H1 (cell line): Measurements from ENCODE around the gene ZNF283. TPM values are rescaled to one million over a fixed set of nuclear protein-coding genes. Genes with fewer than 3 reads are reported as not detected.

ENCODE experiments used
- CTCF ChIA-PET: fragments of 300-600 bp; sonication (Branson Sonifier 250); formaldehyde crosslinking; loops from one replicate; lab custom pipeline; 2021; ENCODE audit not compliant: partially characterized antibody; lab: Charles Lee
- POLR2A ChIA-PET: fragments of 300-600 bp; sonication (Branson Sonifier 250); formaldehyde crosslinking; loops from one replicate; lab custom pipeline; 2021; ENCODE audit warnings: inconsistent platforms; ENCODE audit not compliant: partially characterized antibody; lab: Charles Lee
- DNase-seq, 2 experiments: peaks; one replicate each; pipeline versions ENCODE4 v3.0.0 to v3.0.0-alpha.2; 2010 to 2022; ENCODE audit warnings: low spot score in 2 of 2, low read depth in 1 of 2, mixed read lengths in 1 of 2
- FAIRE-seq: peaks from 2 replicates; lab custom pipeline; 2011; peaks lifted over from hg19 to GRCh38; lab: Jason Lieb, UNC
- H2AFZ ChIP-seq: 2 replicates; pipeline ENCODE4 v1.8.1; 2012; ENCODE audit warnings: low read length, inconsistent platforms
- H2AK5ac ChIP-seq: 2 replicates; pipeline ENCODE4 v1.6.1; 2013; ENCODE audit warnings: low read depth, low read length
- H2BK120ac ChIP-seq: replicated peaks from 2 replicates; pipeline ENCODE3; 2013; ENCODE audit warnings: low read depth, low read length, inconsistent platforms
- H2BK12ac ChIP-seq: 2 replicates; pipeline ENCODE4 v1.6.1; 2013; ENCODE audit warnings: low read depth, low read length
- H2BK15ac ChIP-seq: 2 replicates; pipeline ENCODE4 v1.6.1; 2013; ENCODE audit warnings: low read length
- H2BK20ac ChIP-seq: 2 replicates; pipeline ENCODE4 v1.6.1; 2013; ENCODE audit warnings: low read length
- H2BK5ac ChIP-seq: 2 replicates; pipeline ENCODE4 v1.6.1; 2013; ENCODE audit warnings: low read depth, low read length
- H3K14ac ChIP-seq: 2 replicates; pipeline ENCODE4 v1.6.1; 2013; ENCODE audit warnings: inconsistent platforms; ENCODE audit not compliant: insufficient read length
- H3K18ac ChIP-seq: 2 replicates; pipeline ENCODE4 v1.6.1; 2013; ENCODE audit warnings: low read length; ENCODE audit errors: extremely low read depth
- H3K23ac ChIP-seq: 2 replicates; pipeline ENCODE4 v1.6.1; 2013; ENCODE audit warnings: inconsistent platforms; ENCODE audit not compliant: insufficient read length
- H3K23me2 ChIP-seq: 2 replicates; pipeline ENCODE4 v1.6.1; 2013; ENCODE audit warnings: low read depth, low read length
- H3K27ac ChIP-seq: 2 replicates; pipeline ENCODE4 v1.6.1; 2011; ENCODE audit warnings: low read depth, low read length, inconsistent platforms
- H3K27me3 ChIP-seq, 4 experiments: replicated peaks in 1 of 4; 1 replicate in 1 of 4; 2 replicates in 3 of 4; pipeline versions ENCODE4 v1.6.1 to v1.8.1; 2011 to 2013; ENCODE audit warnings: low read length in 3 of 4, mild to moderate bottlenecking in 3 of 4, inconsistent platforms in 2 of 4, mixed read lengths in 2 of 4, moderate library complexity in 1 of 4; ENCODE audit not compliant: control insufficient read depth in 3 of 4, insufficient read depth in 3 of 4; ENCODE audit errors: extremely low read depth in 1 of 4
- H3K36me3 ChIP-seq, 4 experiments: 2 replicates each; pipeline versions ENCODE4 v1.6.1 to v1.8.1; 2011 to 2013; ENCODE audit warnings: mild to moderate bottlenecking in 4 of 4, low read length in 3 of 4, moderate library complexity in 2 of 4, control low read depth in 1 of 4, inconsistent platforms in 1 of 4; ENCODE audit not compliant: insufficient read depth in 4 of 4, control insufficient read depth in 2 of 4
- H3K4ac ChIP-seq: replicated peaks from 2 replicates; pipeline ENCODE3; 2013; ENCODE audit warnings: low read length, low read depth, mixed read lengths, inconsistent platforms; ENCODE audit not compliant: insufficient read length
- H3K4me1 ChIP-seq, 4 experiments: replicated peaks in 1 of 4; 1 replicate in 1 of 4; 2 replicates in 3 of 4; pipeline versions ENCODE4 v1.6.1 to v1.8.1; 2011 to 2013; ENCODE audit warnings: low read length in 3 of 4, inconsistent platforms in 2 of 4, mixed read lengths in 1 of 4; ENCODE audit not compliant: insufficient read depth in 4 of 4, control insufficient read depth in 3 of 4
- H3K4me2 ChIP-seq, 2 experiments: 2 replicates each; pipeline versions ENCODE4 v1.6.1 to v1.8.1; 2011 to 2013; ENCODE audit warnings: low read depth in 2 of 2, low read length in 2 of 2, control low read depth in 1 of 2, inconsistent platforms in 1 of 2, mild to moderate bottlenecking in 1 of 2; ENCODE audit not compliant: insufficient read depth in 1 of 2
- H3K4me3 ChIP-seq, 4 experiments: fragments of 200-600, 300-600 bp in 1 of 4; sonication (generic), shearing (Covaris generic), sonication (Bioruptor Twin) in 1 of 4; 2 replicates each; pipeline versions ENCODE4 v1.5.1 to v1.8.1; 2011 to 2016; ENCODE audit warnings: low read length in 4 of 4, low read depth in 3 of 4, control low read depth in 2 of 4, inconsistent platforms in 2 of 4, mild to moderate bottlenecking in 2 of 4, mixed read lengths in 1 of 4, moderate library complexity in 1 of 4; ENCODE audit not compliant: insufficient read depth in 2 of 4; ENCODE audit errors: extremely low read depth in 1 of 4
- H3K56ac ChIP-seq: replicated peaks from 2 replicates; pipeline ENCODE3; 2013; ENCODE audit warnings: low read depth, mild to moderate bottlenecking, mixed read lengths, low read length, inconsistent platforms; ENCODE audit not compliant: insufficient read length
- H3K79me1 ChIP-seq: 2 replicates; pipeline ENCODE4 v1.6.1; 2013; ENCODE audit warnings: low read depth, low read length, control low read depth
- H3K79me2 ChIP-seq, 2 experiments: 2 replicates each; pipeline versions ENCODE4 v1.6.1 to v1.8.1; 2012 to 2013; ENCODE audit warnings: low read length in 2 of 2, mild to moderate bottlenecking in 2 of 2, inconsistent platforms in 1 of 2; ENCODE audit not compliant: insufficient read depth in 2 of 2, control insufficient read depth in 1 of 2
- H3K9ac ChIP-seq, 4 experiments: replicated peaks in 1 of 4; 1 replicate in 1 of 4; 2 replicates in 3 of 4; pipeline versions ENCODE4 v1.6.1 to v1.8.1; 2011 to 2013; ENCODE audit warnings: low read depth in 3 of 4, low read length in 3 of 4, control low read depth in 2 of 4, mild to moderate bottlenecking in 2 of 4, moderate library complexity in 2 of 4, inconsistent platforms in 1 of 4; ENCODE audit errors: extremely low read depth in 1 of 4
- H3K9me3 ChIP-seq, 2 experiments: 2 replicates each; pipeline versions ENCODE4 v1.6.1 to v1.8.1; 2012 to 2013; ENCODE audit warnings: mild to moderate bottlenecking in 2 of 2, moderate library complexity in 2 of 2, control low read depth in 1 of 2, inconsistent platforms in 1 of 2, low read depth in 1 of 2, low read length in 1 of 2, mixed read lengths in 1 of 2; ENCODE audit not compliant: insufficient read depth in 2 of 2
- H4K20me1 ChIP-seq, 2 experiments: replicated peaks in 1 of 2; 2 replicates each; pipeline versions ENCODE3 to v1.8.1; 2011 to 2013; ENCODE audit warnings: inconsistent platforms in 2 of 2, low read length in 2 of 2, mild to moderate bottlenecking in 1 of 2; ENCODE audit not compliant: insufficient read depth in 2 of 2, control insufficient read depth in 1 of 2
- H4K5ac ChIP-seq: 2 replicates; pipeline ENCODE4 v1.6.1; 2013; ENCODE audit warnings: low read length, low read depth, mixed read lengths, inconsistent platforms; ENCODE audit not compliant: insufficient read length
- H4K8ac ChIP-seq: 2 replicates; pipeline ENCODE4 v1.8.0; 2013; ENCODE audit warnings: mild to moderate bottlenecking, moderate library complexity, low read length, inconsistent platforms; ENCODE audit not compliant: insufficient read depth; ENCODE audit errors: extremely low read depth
- H4K91ac ChIP-seq: replicated peaks from 2 replicates; pipeline ENCODE3; 2013; ENCODE audit warnings: low read length, mixed read lengths, inconsistent platforms; ENCODE audit not compliant: insufficient read length
- CTCF ChIP-seq, 3 experiments: IDR thresholded peaks; 1 replicate in 2 of 3; 2 replicates in 1 of 3; pipeline versions ENCODE4 v1.5.1 to v1.6.1; 2011; ENCODE audit warnings: low read length in 3 of 3, mild to moderate bottlenecking in 3 of 3, inconsistent platforms in 2 of 3, low read depth in 1 of 3, moderate library complexity in 1 of 3; ENCODE audit not compliant: insufficient read depth in 1 of 3; ENCODE audit errors: control extremely low read depth in 1 of 3
- FOSL1 ChIP-seq: IDR thresholded peaks from 2 replicates; pipeline ENCODE4 v1.6.1; 2011; ENCODE audit warnings: mild to moderate bottlenecking, low read depth, low read length, moderate library complexity; ENCODE audit not compliant: insufficient read depth
- KDM1A ChIP-seq: fragments of 200-600, 300-600 bp; sonication (generic); IDR thresholded peaks from 2 replicates; pipeline ENCODE4 v1.7.1; 2016; ENCODE audit warnings: mild to moderate bottlenecking, low read length, borderline replicate concordance
- KDM4A ChIP-seq: IDR thresholded peaks from one replicate; pipeline ENCODE4 v1.7.1; 2012; ENCODE audit warnings: low read depth, mild to moderate bottlenecking, moderate library complexity, low read length, inconsistent platforms; ENCODE audit not compliant: severe bottlenecking
- NRF1 ChIP-seq: IDR thresholded peaks from 2 replicates; pipeline ENCODE4 v1.6.1; 2011; ENCODE audit warnings: mild to moderate bottlenecking, low read depth, low read length, improper control_type of control experiment
- PHF8 ChIP-seq: fragments of 200-600 bp; sonication (generic); conservative IDR thresholded peaks from 2 replicates; pipeline ENCODE4 v1.7.1; 2012; ENCODE audit warnings: low read depth, mild to moderate bottlenecking, inconsistent platforms, low read length, moderate library complexity
- POLR2A ChIP-seq, 2 experiments: IDR thresholded peaks; 1 replicate in 1 of 2; 2 replicates in 1 of 2; pipeline ENCODE4 v1.6.1; 2011; ENCODE audit warnings: low read depth in 2 of 2, low read length in 2 of 2, mild to moderate bottlenecking in 2 of 2; ENCODE audit errors: control extremely low read depth in 1 of 2
- TBP ChIP-seq: IDR thresholded peaks from 2 replicates; pipeline ENCODE4 v1.6.1; 2011; ENCODE audit warnings: low read depth, low read length, improper control_type of control experiment
- WGBS, 2 experiments: shearing (Covaris generic) in 1 of 2; methylation state at CpG; one replicate each; pipeline versions ENCODE4 v1.1.6 to v1.1.7; 2013 to 2015; ENCODE audit warnings: low lambda C conversion rate in 2 of 2, mixed read lengths in 2 of 2, inconsistent platforms in 1 of 2, low coverage in 1 of 2, missing lambda C conversion rate in 1 of 2; ENCODE audit not compliant: insufficient replicate concordance in 2 of 2, insufficient coverage in 1 of 2, insufficient read length in 1 of 2; ENCODE audit errors: extremely low coverage in 1 of 2, missing lambda C conversion rate in 1 of 2; 5-methylcytosine and 5-hydroxymethylcytosine counted together
- polyA plus RNA-seq, 7 experiments: library from polyadenylated mRNA; depleted of rRNA in 3 of 7; stranded (reverse) in 5 of 7; unstranded in 2 of 7; fragments of >200 nt in 5 of 7; fragments of 200-250 nt in 2 of 7; gene quantifications; 1 replicate in 5 of 7; 2 replicates in 1 of 7; 4 replicates in 1 of 7; pipeline versions ENCODE4 v1.2.1 to v1.2.3, GENCODE V29; 2011 to 2013; ENCODE audit warnings: missing spikeins in 2 of 7, mixed read lengths in 2 of 7
- total RNA-seq: library from RNA; stranded (reverse); fragmentation: NEBNext Ultra II Directional; extraction: Animal tissue kit (Norgen Biotek cat#: 25700); gene quantifications from 2 replicates; pipeline ENCODE4 v1.2.1, GENCODE V29; 2021

The ZNF283 gene
- total and polyA plus RNA-seq, 2 of the 8 experiments (the other 6 are each of a cell fraction or from before 2014, with no cell fraction given), result 1.1 to 4.3 TPM

GRCh38 chr19:43842007-43842406 is 14.9 kb downstream of the ZNF283 start:
- Histone ChIP-seq H3K18ac (no peak overlapping the region), H3K14ac (no peak overlapping the region), H2BK15ac (no peak overlapping the region), H3K9me3 (peaks cover 46 to 49% of the 10 kb centered on the region in 2 experiments), H2AFZ (no peak overlapping the region), H3K23me2 (no peaks in the 10 kb centered on the region), H3K79me2 (no peaks in the 10 kb centered on the region), H3K27ac (no peak overlapping the region), H3K27me3 (no peaks in the 10 kb centered on the region), H3K56ac (no peak overlapping the region), H3K4ac (no peak overlapping the region), H4K8ac (no peak overlapping the region), H3K4me3 (no peak overlapping the region), H2BK20ac (no peak overlapping the region), H3K79me1 (no peaks in the 10 kb centered on the region), H3K23ac (no peak overlapping the region), H2BK120ac (no peak overlapping the region), H2AK5ac (no peak overlapping the region), H3K4me2 (no peak overlapping the region), H2BK12ac (no peak overlapping the region), H4K91ac (no peak overlapping the region), H3K4me1 (no peaks in the 10 kb centered on the region), H4K5ac (no peak overlapping the region), H3K9ac (no peak overlapping the region), H3K36me3 (peaks cover 0 to 60% (median 23%) of the 10 kb centered on the region in 4 experiments; a peak in 6 of 8 replicates), H4K20me1 (no peaks in the 10 kb centered on the region), H2BK5ac (no peak overlapping the region)
- 56% methylated on average over 2 of the region's 2 CpGs; no CpG with 5 or more reads in 1 of the 2 experiments for WGBS, 2 experiments
- FAIRE-seq (no peak), DNase-seq (no peak)
- CTCF ChIA-PET, result no interaction called here
- POLR2A ChIA-PET, result no interaction called here
- no peak for TF ChIP-seq TBP
- no peak for TF ChIP-seq KDM1A
- TF ChIP-seq POLR2A (IDR thresholded peaks at IDR 0.05; ENCODE audit: control extremely low read depth in 1 of 2, low read depth in 2 of 2, low read length in 2 of 2), result no peak
- no peak for TF ChIP-seq PHF8
- TF ChIP-seq FOSL1, result no peak
- TF ChIP-seq NRF1, result no peak
- no peak for TF ChIP-seq KDM4A
- TF ChIP-seq CTCF (IDR thresholded peaks at IDR 0.05; ENCODE audit: control extremely low read depth in 1 of 3, insufficient read depth in 1 of 3, low read depth in 1 of 3, low read length in 3 of 3), result no peak
